ENCODE results near the gene GRK5. TPM values are rescaled to one million over a fixed set of nuclear protein-coding genes. Genes with fewer than 3 reads are reported as not detected.

Gene GRK5
- total RNA-seq, 4 donors from 2014 or later: 11.6 to 38.2 (median 21.4) TPM

GRCh38 chr10:119318411-119319160 lies 111.2 kb downstream of the GRK5 start:
- TF ChIP-seq CTCF (IDR thresholded peaks at IDR 0.05; ENCODE audit: low read depth): no peak

- no peak for TF ChIP-seq CTCF (IDR thresholded peaks at IDR 0.05; ENCODE audit: low read depth)
These were observed 112.0 kb downstream of the GRK5 start for GRCh38 chr10:119319161-119319919.

- no peak for TF ChIP-seq CTCF (IDR thresholded peaks at IDR 0.05; ENCODE audit: low read depth)
These were observed 112.5 kb downstream of the GRK5 start for GRCh38 chr10:119319920-119320258.

GRCh38 chr10:119320981-119321380 lies 113.6 kb downstream of the GRK5 start:
- TF ChIP-seq CTCF (IDR thresholded peaks at IDR 0.05; ENCODE audit: low read depth): no peak

GRCh38 chr10:119323085-119324016 lies 116.0 kb downstream of the GRK5 start:
- no peak for TF ChIP-seq CTCF (IDR thresholded peaks at IDR 0.05; ENCODE audit: low read depth)

GRCh38 chr10:119325131-119325530 lies 117.8 kb downstream of the GRK5 start:
- TF ChIP-seq CTCF (IDR thresholded peaks at IDR 0.05; ENCODE audit: low read depth): no peak
